H1 (cell line): ENCODE measurements around the gene KCNH5. TPM values are rescaled to one million over a fixed set of nuclear protein-coding genes. Genes with fewer than 3 reads are reported as not detected.
A peak's percentile ranks its signal among the peaks of the same experiment; 100 is the strongest.
"Not testable (repeated sequence)": the region's sequence is repeated elsewhere in the genome, so short reads cannot be mapped to it uniquely, and the experiment has no call there.

Experiments used
- CTCF ChIA-PET: fragments of 300-600 bp; sonication (Branson Sonifier 250); formaldehyde crosslinking; loops from one replicate; lab custom pipeline; 2021; ENCODE audit not compliant: partially characterized antibody; lab: Charles Lee
- POLR2A ChIA-PET: fragments of 300-600 bp; sonication (Branson Sonifier 250); formaldehyde crosslinking; loops from one replicate; lab custom pipeline; 2021; ENCODE audit warnings: inconsistent platforms; ENCODE audit not compliant: partially characterized antibody; lab: Charles Lee
- DNase-seq, 2 experiments: peaks; one replicate each; pipeline versions ENCODE4 v3.0.0 to v3.0.0-alpha.2; 2010 to 2022; ENCODE audit warnings: low spot score in 2 of 2, low read depth in 1 of 2, mixed read lengths in 1 of 2
- FAIRE-seq: peaks from 2 replicates; lab custom pipeline; 2011; peaks lifted over from hg19 to GRCh38; lab: Jason Lieb, UNC
- H2AFZ ChIP-seq: 2 replicates; pipeline ENCODE4 v1.8.1; 2012; ENCODE audit warnings: low read length, inconsistent platforms
- H2AK5ac ChIP-seq: 2 replicates; pipeline ENCODE4 v1.6.1; 2013; ENCODE audit warnings: low read depth, low read length
- H2BK120ac ChIP-seq: replicated peaks from 2 replicates; pipeline ENCODE3; 2013; ENCODE audit warnings: low read depth, low read length, inconsistent platforms
- H2BK12ac ChIP-seq: 2 replicates; pipeline ENCODE4 v1.6.1; 2013; ENCODE audit warnings: low read depth, low read length
- H2BK15ac ChIP-seq: 2 replicates; pipeline ENCODE4 v1.6.1; 2013; ENCODE audit warnings: low read length
- H2BK20ac ChIP-seq: 2 replicates; pipeline ENCODE4 v1.6.1; 2013; ENCODE audit warnings: low read length
- H2BK5ac ChIP-seq: 2 replicates; pipeline ENCODE4 v1.6.1; 2013; ENCODE audit warnings: low read depth, low read length
- H3K14ac ChIP-seq: 2 replicates; pipeline ENCODE4 v1.6.1; 2013; ENCODE audit warnings: inconsistent platforms; ENCODE audit not compliant: insufficient read length
- H3K18ac ChIP-seq: 2 replicates; pipeline ENCODE4 v1.6.1; 2013; ENCODE audit warnings: low read length; ENCODE audit errors: extremely low read depth
- H3K23ac ChIP-seq: 2 replicates; pipeline ENCODE4 v1.6.1; 2013; ENCODE audit warnings: inconsistent platforms; ENCODE audit not compliant: insufficient read length
- H3K23me2 ChIP-seq: 2 replicates; pipeline ENCODE4 v1.6.1; 2013; ENCODE audit warnings: low read depth, low read length
- H3K27ac ChIP-seq: 2 replicates; pipeline ENCODE4 v1.6.1; 2011; ENCODE audit warnings: low read depth, low read length, inconsistent platforms
- H3K27me3 ChIP-seq, 4 experiments: replicated peaks in 1 of 4; 1 replicate in 1 of 4; 2 replicates in 3 of 4; pipeline versions ENCODE4 v1.6.1 to v1.8.1; 2011 to 2013; ENCODE audit warnings: low read length in 3 of 4, mild to moderate bottlenecking in 3 of 4, inconsistent platforms in 2 of 4, mixed read lengths in 2 of 4, moderate library complexity in 1 of 4; ENCODE audit not compliant: control insufficient read depth in 3 of 4, insufficient read depth in 3 of 4; ENCODE audit errors: extremely low read depth in 1 of 4
- H3K36me3 ChIP-seq, 4 experiments: 2 replicates each; pipeline versions ENCODE4 v1.6.1 to v1.8.1; 2011 to 2013; ENCODE audit warnings: mild to moderate bottlenecking in 4 of 4, low read length in 3 of 4, moderate library complexity in 2 of 4, control low read depth in 1 of 4, inconsistent platforms in 1 of 4; ENCODE audit not compliant: insufficient read depth in 4 of 4, control insufficient read depth in 2 of 4
- H3K4ac ChIP-seq: replicated peaks from 2 replicates; pipeline ENCODE3; 2013; ENCODE audit warnings: low read length, low read depth, mixed read lengths, inconsistent platforms; ENCODE audit not compliant: insufficient read length
- H3K4me1 ChIP-seq, 4 experiments: replicated peaks in 1 of 4; 1 replicate in 1 of 4; 2 replicates in 3 of 4; pipeline versions ENCODE4 v1.6.1 to v1.8.1; 2011 to 2013; ENCODE audit warnings: low read length in 3 of 4, inconsistent platforms in 2 of 4, mixed read lengths in 1 of 4; ENCODE audit not compliant: insufficient read depth in 4 of 4, control insufficient read depth in 3 of 4
- H3K4me2 ChIP-seq, 2 experiments: 2 replicates each; pipeline versions ENCODE4 v1.6.1 to v1.8.1; 2011 to 2013; ENCODE audit warnings: low read depth in 2 of 2, low read length in 2 of 2, control low read depth in 1 of 2, inconsistent platforms in 1 of 2, mild to moderate bottlenecking in 1 of 2; ENCODE audit not compliant: insufficient read depth in 1 of 2
- H3K4me3 ChIP-seq, 4 experiments: fragments of 200-600, 300-600 bp in 1 of 4; sonication (generic), shearing (Covaris generic), sonication (Bioruptor Twin) in 1 of 4; 2 replicates each; pipeline versions ENCODE4 v1.5.1 to v1.8.1; 2011 to 2016; ENCODE audit warnings: low read length in 4 of 4, low read depth in 3 of 4, control low read depth in 2 of 4, inconsistent platforms in 2 of 4, mild to moderate bottlenecking in 2 of 4, mixed read lengths in 1 of 4, moderate library complexity in 1 of 4; ENCODE audit not compliant: insufficient read depth in 2 of 4; ENCODE audit errors: extremely low read depth in 1 of 4
- H3K56ac ChIP-seq: replicated peaks from 2 replicates; pipeline ENCODE3; 2013; ENCODE audit warnings: low read depth, mild to moderate bottlenecking, mixed read lengths, low read length, inconsistent platforms; ENCODE audit not compliant: insufficient read length
- H3K79me1 ChIP-seq: 2 replicates; pipeline ENCODE4 v1.6.1; 2013; ENCODE audit warnings: low read depth, low read length, control low read depth
- H3K79me2 ChIP-seq, 2 experiments: 2 replicates each; pipeline versions ENCODE4 v1.6.1 to v1.8.1; 2012 to 2013; ENCODE audit warnings: low read length in 2 of 2, mild to moderate bottlenecking in 2 of 2, inconsistent platforms in 1 of 2; ENCODE audit not compliant: insufficient read depth in 2 of 2, control insufficient read depth in 1 of 2
- H3K9ac ChIP-seq, 4 experiments: replicated peaks in 1 of 4; 1 replicate in 1 of 4; 2 replicates in 3 of 4; pipeline versions ENCODE4 v1.6.1 to v1.8.1; 2011 to 2013; ENCODE audit warnings: low read depth in 3 of 4, low read length in 3 of 4, control low read depth in 2 of 4, mild to moderate bottlenecking in 2 of 4, moderate library complexity in 2 of 4, inconsistent platforms in 1 of 4; ENCODE audit errors: extremely low read depth in 1 of 4
- H3K9me3 ChIP-seq, 2 experiments: 2 replicates each; pipeline versions ENCODE4 v1.6.1 to v1.8.1; 2012 to 2013; ENCODE audit warnings: mild to moderate bottlenecking in 2 of 2, moderate library complexity in 2 of 2, control low read depth in 1 of 2, inconsistent platforms in 1 of 2, low read depth in 1 of 2, low read length in 1 of 2, mixed read lengths in 1 of 2; ENCODE audit not compliant: insufficient read depth in 2 of 2
- H4K20me1 ChIP-seq, 2 experiments: replicated peaks in 1 of 2; 2 replicates each; pipeline versions ENCODE3 to v1.8.1; 2011 to 2013; ENCODE audit warnings: inconsistent platforms in 2 of 2, low read length in 2 of 2, mild to moderate bottlenecking in 1 of 2; ENCODE audit not compliant: insufficient read depth in 2 of 2, control insufficient read depth in 1 of 2
- H4K5ac ChIP-seq: 2 replicates; pipeline ENCODE4 v1.6.1; 2013; ENCODE audit warnings: low read length, low read depth, mixed read lengths, inconsistent platforms; ENCODE audit not compliant: insufficient read length
- H4K8ac ChIP-seq: 2 replicates; pipeline ENCODE4 v1.8.0; 2013; ENCODE audit warnings: mild to moderate bottlenecking, moderate library complexity, low read length, inconsistent platforms; ENCODE audit not compliant: insufficient read depth; ENCODE audit errors: extremely low read depth
- H4K91ac ChIP-seq: replicated peaks from 2 replicates; pipeline ENCODE3; 2013; ENCODE audit warnings: low read length, mixed read lengths, inconsistent platforms; ENCODE audit not compliant: insufficient read length
- EP300 ChIP-seq, 2 experiments: IDR thresholded peaks; 1 replicate in 1 of 2; 2 replicates in 1 of 2; pipeline ENCODE4 v1.6.1; 2011 to 2012; ENCODE audit warnings: low read depth in 2 of 2, low read length in 2 of 2, mild to moderate bottlenecking in 2 of 2, borderline replicate concordance in 1 of 2, inconsistent platforms in 1 of 2, moderate library complexity in 1 of 2
- HDAC2 ChIP-seq, 2 experiments: fragments of 300-600 bp in 1 of 2; sonication (generic) in 1 of 2; IDR thresholded peaks; 2 replicates each; pipeline ENCODE4 v1.6.1; 2011 to 2012; ENCODE audit warnings: low read depth in 2 of 2, low read length in 2 of 2, mild to moderate bottlenecking in 2 of 2, moderate library complexity in 2 of 2, borderline replicate concordance in 1 of 2, inconsistent platforms in 1 of 2
- NANOG ChIP-seq: IDR thresholded peaks from 2 replicates; pipeline ENCODE4 v1.6.1; 2011; ENCODE audit warnings: low read length, low read depth, mild to moderate bottlenecking, inconsistent platforms; ENCODE audit not compliant: insufficient read depth, poor library complexity, severe bottlenecking
- POLR2AphosphoS5 ChIP-seq: IDR thresholded peaks from 2 replicates; pipeline ENCODE4 v1.6.1; 2011; ENCODE audit warnings: low read depth, low read length
- RAD21 ChIP-seq, 2 experiments: IDR thresholded peaks in 1 of 2; conservative IDR thresholded peaks in 1 of 2; 2 replicates each; pipeline ENCODE4 v1.6.1; 2011; ENCODE audit warnings: low read depth in 2 of 2, low read length in 2 of 2, improper control_type of control experiment in 1 of 2, inconsistent platforms in 1 of 2, mild to moderate bottlenecking in 1 of 2, moderate library complexity in 1 of 2
- RXRA ChIP-seq: IDR thresholded peaks from 2 replicates; pipeline ENCODE4 v1.6.1; 2011; ENCODE audit warnings: low read depth, mild to moderate bottlenecking, low read length, moderate library complexity; ENCODE audit not compliant: insufficient read depth
- TCF12 ChIP-seq: IDR thresholded peaks from 2 replicates; pipeline ENCODE4 v1.6.1; 2011; ENCODE audit warnings: low read depth, mild to moderate bottlenecking, low read length
- TEAD4 ChIP-seq: IDR thresholded peaks from 2 replicates; pipeline ENCODE4 v1.6.1; 2012; ENCODE audit warnings: low read depth, low read length, inconsistent platforms, mixed read lengths
- WGBS, 2 experiments: shearing (Covaris generic) in 1 of 2; methylation state at CpG; one replicate each; pipeline versions ENCODE4 v1.1.6 to v1.1.7; 2013 to 2015; ENCODE audit warnings: low lambda C conversion rate in 2 of 2, mixed read lengths in 2 of 2, inconsistent platforms in 1 of 2, low coverage in 1 of 2, missing lambda C conversion rate in 1 of 2; ENCODE audit not compliant: insufficient replicate concordance in 2 of 2, insufficient coverage in 1 of 2, insufficient read length in 1 of 2; ENCODE audit errors: extremely low coverage in 1 of 2, missing lambda C conversion rate in 1 of 2; 5-methylcytosine and 5-hydroxymethylcytosine counted together
- polyA plus RNA-seq, 7 experiments: library from polyadenylated mRNA; depleted of rRNA in 3 of 7; stranded (reverse) in 5 of 7; unstranded in 2 of 7; fragments of >200 nt in 5 of 7; fragments of 200-250 nt in 2 of 7; gene quantifications; 1 replicate in 5 of 7; 2 replicates in 1 of 7; 4 replicates in 1 of 7; pipeline versions ENCODE4 v1.2.1 to v1.2.3, GENCODE V29; 2011 to 2013; ENCODE audit warnings: missing spikeins in 2 of 7, mixed read lengths in 2 of 7
- total RNA-seq: library from RNA; stranded (reverse); fragmentation: NEBNext Ultra II Directional; extraction: Animal tissue kit (Norgen Biotek cat#: 25700); gene quantifications from 2 replicates; pipeline ENCODE4 v1.2.1, GENCODE V29; 2021

KCNH5 gene
- total and polyA plus RNA-seq, 2 of the 8 experiments (the other 6 are each of a cell fraction or from before 2014, with no cell fraction given), result 0.24 to 0.50 TPM

DNA sequence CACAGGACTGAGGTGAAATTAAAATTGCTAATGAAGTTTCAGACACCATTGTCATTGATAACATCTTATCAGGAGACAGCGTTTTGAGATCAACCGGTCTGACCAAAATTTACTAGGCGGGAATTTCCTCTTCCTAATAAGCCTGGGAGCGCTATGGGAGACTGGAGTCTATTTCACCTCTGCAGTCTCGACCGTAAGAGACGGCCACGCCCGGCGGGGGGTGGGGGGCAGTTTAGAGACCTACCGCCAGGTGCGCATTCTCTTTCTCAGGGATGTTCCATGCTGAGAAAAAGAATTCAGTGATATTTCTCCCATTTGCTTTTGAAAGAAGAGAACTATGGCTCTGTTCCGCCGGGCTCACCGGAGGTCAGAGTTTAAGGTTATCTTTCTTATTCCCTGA is 263.9 kb downstream of the KCNH5 start:
- not testable (repeated sequence) for H2BK12ac ChIP-seq, H3K14ac ChIP-seq, H3K27ac ChIP-seq, H4K91ac ChIP-seq, H2AK5ac ChIP-seq, H3K79me2 ChIP-seq, H3K4me1 ChIP-seq, H4K8ac ChIP-seq, H4K5ac ChIP-seq, H2BK5ac ChIP-seq, H3K56ac ChIP-seq, H3K23ac ChIP-seq, H4K20me1 ChIP-seq, H3K4ac ChIP-seq, H3K9ac ChIP-seq, H2BK20ac ChIP-seq, H3K23me2 ChIP-seq, H2BK120ac ChIP-seq, H3K36me3 ChIP-seq, H2BK15ac ChIP-seq, H3K18ac ChIP-seq, H3K9me3 ChIP-seq, H3K79me1 ChIP-seq, H2AFZ ChIP-seq
- TF ChIP-seq TCF12 (peak; percentile 100), EP300 (IDR thresholded peaks at IDR 0.05; ENCODE audit: borderline replicate concordance in 1 of 2, low read depth in 2 of 2, low read length in 2 of 2) (peak in 1 of 2 experiments; percentile 86; a peak in 1 of 3 replicates), RXRA (0 out of 2 replicates have a peak, but pooled peaks have one; percentile 61), TEAD4 (peak; percentile 45; the same call in 1 of the 2 replicates), HDAC2 (IDR thresholded peaks at IDR 0.05; ENCODE audit: borderline replicate concordance in 1 of 2, low read depth in 2 of 2, low read length in 2 of 2) (peak in 1 of 2 experiments; percentile 50; a peak in 1 of 4 replicates), RAD21 (IDR thresholded peaks at IDR 0.05 in 1 of 2, conservative IDR thresholded peaks at IDR 0.05 in 1 of 2; ENCODE audit: low read depth in 2 of 2, low read length in 2 of 2) (peak in 1 of 2 experiments; percentile 18; a peak in 1 of 4 replicates), NANOG (peak; percentile 38), POLR2AphosphoS5 (peak; percentile 87)
- H3K4me3 ChIP-seq, result 0 out of 8 replicates have a peak overlapping the region, but pooled peaks of 1 of the 4 experiments have one; percentile 23
- DNase-seq, result peak; percentile 71 to 96
- WGBS, 2 experiments, result 2% methylated on average over 15 of the region's 15 CpGs; no CpG with 5 or more reads in 1 of the 2 experiments
- FAIRE-seq, result peak; percentile 50
- CTCF ChIA-PET, result interaction anchor here (0.6 kb wide), 2 partner anchors 52 to 59 kb away, joined by 3 to 4 read pairs; no protein-coding TSS in a partner anchor
- peaks cover 0 to 10% (median under 1%) of the 10 kb centered on the region in 4 experiments; a peak in 3 of 7 replicates for H3K27me3 ChIP-seq
- H3K4me2 ChIP-seq, result peak overlapping the region; percentile 22 to 26; a peak in 2 of 4 replicates
- POLR2A ChIA-PET, result interaction anchor here (0.6 kb wide), 1 partner anchor 114 kb away, joined by 4 read pairs; no protein-coding TSS in a partner anchor
